OCI-LY7 (cell line): Measurements from ENCODE around the gene PXN. TPM values are rescaled to one million over a fixed set of nuclear protein-coding genes. Genes with fewer than 3 reads are reported as not detected.
A peak's percentile ranks its signal among the peaks of the same experiment; 100 is the strongest.

Source experiments
- BruUV-seq: library from RNA; stranded (reverse); fragments of 400-500 nt; replicated peaks from 2 replicates; lab custom pipeline; 2021; lab: Mats Ljungman, UMichigan
- CTCF ChIA-PET: fragments of 300-600 bp; sonication (Branson Sonifier 250); formaldehyde crosslinking; loops from one replicate; lab custom pipeline; 2022; ENCODE audit warnings: antibody characterized with exemption; ENCODE audit not compliant: unreplicated experiment; lab: Charles Lee
- POLR2A ChIA-PET: fragments of 300-600 bp; sonication (Branson Sonifier 250); formaldehyde crosslinking; loops from one replicate; lab custom pipeline; 2022; ENCODE audit warnings: antibody characterized with exemption; lab: Charles Lee
- DNase-seq: peaks from one replicate; pipeline ENCODE4 v3.0.0-alpha.2; 2015; ENCODE audit warnings: low spot score
- H2AFZ ChIP-seq: fragments of 200-600 bp; sonication (generic), shearing (Covaris generic); 2 replicates; pipeline ENCODE4 v1.6.1; 2014; ENCODE audit warnings: mild to moderate bottlenecking, antibody characterized with exemption, low read length, moderate library complexity
- H3K27ac ChIP-seq: fragments of 200-600 bp; sonication (generic); 2 replicates; pipeline ENCODE4 v1.5.1; 2014; ENCODE audit warnings: mixed run types, low read depth, mild to moderate bottlenecking, moderate library complexity, low read length, inconsistent platforms; ENCODE audit not compliant: poor library complexity, severe bottlenecking
- H3K36me3 ChIP-seq: fragments of 200-600 bp; sonication (generic); 2 replicates; pipeline ENCODE4 v1.6.1; 2014; ENCODE audit warnings: mild to moderate bottlenecking, antibody characterized with exemption, low read length, moderate library complexity, mixed read lengths; ENCODE audit not compliant: insufficient read depth
- H3K4me1 ChIP-seq: fragments of 200-600 bp; sonication (generic); 2 replicates; pipeline ENCODE4 v1.5.1; 2014; ENCODE audit warnings: mild to moderate bottlenecking, low read length; ENCODE audit not compliant: insufficient read depth, poor library complexity, severe bottlenecking
- H3K4me2 ChIP-seq: fragments of 200-600 bp; sonication (generic); 2 replicates; pipeline ENCODE4 v1.6.1; 2014; ENCODE audit warnings: mild to moderate bottlenecking, low read length
- H3K4me3 ChIP-seq: fragments of 200-600 bp; sonication (generic); 2 replicates; pipeline ENCODE4 v1.5.1; 2014; ENCODE audit warnings: mild to moderate bottlenecking, low read depth, low read length; ENCODE audit not compliant: poor library complexity, severe bottlenecking
- H3K79me2 ChIP-seq: fragments of 200-600 bp; sonication (generic); 2 replicates; pipeline ENCODE4 v1.6.1; 2016; ENCODE audit warnings: low read depth, mild to moderate bottlenecking, low read length, moderate library complexity, mixed read lengths; ENCODE audit not compliant: insufficient read depth
- H3K9me2 ChIP-seq: fragments of 200-600 bp; sonication (generic); 2 replicates; pipeline ENCODE4 v1.6.1; 2016; ENCODE audit warnings: mild to moderate bottlenecking, low read length, mixed read lengths; ENCODE audit not compliant: insufficient read depth
- H3K9me3 ChIP-seq: fragments of 200-600 bp; sonication (generic); 2 replicates; pipeline ENCODE4 v1.6.1; 2014; ENCODE audit warnings: mild to moderate bottlenecking, mixed run types, low read length, mixed read lengths
- H4K20me1 ChIP-seq: fragments of 200-600 bp; sonication (generic); 2 replicates; pipeline ENCODE4 v1.6.1; 2014; ENCODE audit warnings: mild to moderate bottlenecking, antibody characterized with exemption, low read length, moderate library complexity, mixed read lengths; ENCODE audit not compliant: insufficient read depth
- CTCF ChIP-seq: fragments of 200-600 bp; sonication (generic); conservative IDR thresholded peaks from 2 replicates; pipeline ENCODE4 v1.5.1; 2014; ENCODE audit warnings: mild to moderate bottlenecking, antibody characterized with exemption, low read length, moderate library complexity, mixed read lengths
- EZH2phosphoT487 ChIP-seq: fragments of 200-600 bp; sonication (generic); IDR thresholded peaks from 2 replicates; pipeline ENCODE4 v1.6.1; 2018; ENCODE audit warnings: low read depth, borderline replicate concordance, mild to moderate bottlenecking, mixed run types, antibody characterized with exemption, low read length, moderate library complexity, mixed read lengths
- intact Hi-C: fragments of 100-400 bp; cut with micrococcal nuclease; formaldehyde crosslinking; loops from one replicate; pipeline ENCODE4 v1.10.0; 2022; ENCODE audit not compliant: unreplicated experiment
- total RNA-seq, 2 experiments: library from RNA; depleted of rRNA in 1 of 2; stranded (reverse); fragments of >200 nt in 1 of 2; shearing (Covaris generic) in 1 of 2; gene quantifications; 2 replicates each; pipeline ENCODE4 v1.2.3, GENCODE V29; 2014 to 2022

PXN gene
- total RNA-seq, 2 experiments from 2014 or later = 8.6 to 22.9 TPM

- no peaks in the 10 kb centered on the region for H4K20me1 ChIP-seq
- peak overlapping the region; percentile 43 for H3K4me3 ChIP-seq
- intact Hi-C loops = loop anchor here (10.0 kb wide), 1 partner anchor 205 kb away; the partner anchor contains the start of gene COX6A1
- peaks cover 59% of the 10 kb centered on the region for H3K4me1 ChIP-seq
- ChIA-PET CTCF (interaction anchor here (1.0 to 3.5 kb wide), 2 partner anchors 29 to 35 kb away, joined by 3 to 68 read pairs; partner anchors contain the start of genes PXN and RPLP0), POLR2A (interaction anchor here (4.7 to 4.8 kb wide), 2 partner anchors 36 to 62 kb away, joined by 24 to 75 read pairs; partner anchors contain the start of genes PXN, RNU4-1 and RNU4-2)
- peak overlapping the region; percentile 72; the same call in 1 of the 2 replicates for H2AFZ ChIP-seq
- TF ChIP-seq EZH2phosphoT487 = no peak
- TF ChIP-seq CTCF = no peak
- no TSS peak for BruUV-seq
- H3K36me3 ChIP-seq = no peaks in the 10 kb centered on the region
- no peaks in the 10 kb centered on the region for H3K9me3 ChIP-seq
- peak overlapping the region; percentile 65 for H3K4me2 ChIP-seq
- no peaks in the 10 kb centered on the region for H3K79me2 ChIP-seq
- H3K27ac ChIP-seq = peak overlapping the region; percentile 69
- no peaks in the 10 kb centered on the region for H3K9me2 ChIP-seq
- no peak for DNase-seq
Observed at GRCh38 chr12:120229487-120230325, 35.8 kb downstream of the PXN start.

GRCh38 chr12:120229071-120229486, 36.5 kb downstream of the PXN start:
- CTCF ChIA-PET = interaction anchor here (0.6 to 3.5 kb wide), 5 partner anchors 20 to 111 kb away, joined by 3 to 68 read pairs (median 4); partner anchors contain the start of gene PXN
- peak; percentile 35 for DNase-seq
- peak overlapping the region; percentile 69 for H3K27ac ChIP-seq
- H3K4me2 ChIP-seq = peak overlapping the region; percentile 65
- H3K9me2 ChIP-seq = no peaks in the 10 kb centered on the region
- H3K9me3 ChIP-seq = no peaks in the 10 kb centered on the region
- H3K4me1 ChIP-seq = peaks cover 57% of the 10 kb centered on the region
- intact Hi-C loops = loop anchor here (10.0 kb wide), 1 partner anchor 206 kb away; the partner anchor contains the start of gene COX6A1
- peak overlapping the region; percentile 43 for H3K4me3 ChIP-seq
- no peaks in the 10 kb centered on the region for H3K79me2 ChIP-seq
- BruUV-seq = no TSS peak
- no peaks in the 10 kb centered on the region for H3K36me3 ChIP-seq
- H4K20me1 ChIP-seq = no peaks in the 10 kb centered on the region
- POLR2A ChIA-PET = interaction anchor here (1.0 to 4.8 kb wide), 9 partner anchors 11 to 88 kb away, joined by 4 to 75 read pairs (median 5); partner anchors contain the start of genes PXN, RNU4-1, RNU4-2 and RPLP0
- peak overlapping the region; percentile 72 for H2AFZ ChIP-seq
- TF ChIP-seq CTCF = no peak
- TF ChIP-seq EZH2phosphoT487 = no peak
